ENCODE data around the gene PRKG1. TPM values are rescaled to one million over a fixed set of nuclear protein-coding genes. Genes with fewer than 3 reads are reported as not detected.

Gene PRKG1
- total and polyA plus RNA-seq, 4 donors: 0.46 to 5.1 (median 1.5) TPM

GRCh38 chr10:52115823-52116222, 1041.5 kb downstream of the PRKG1 start:
- no peak for DNase-seq (ENCODE audit: low spot score)
- no peak overlapping the region for H3K4me3 ChIP-seq (ENCODE audit: low read depth in 1 of 3, low read length in 3 of 3)
- H3K9ac ChIP-seq (ENCODE audit: low read depth in 1 of 2, low read length in 2 of 2): no peak overlapping the region
- H3K4me1 ChIP-seq (ENCODE audit: control insufficient read depth in 4 of 4, insufficient read depth in 4 of 4, low read length in 3 of 4): no peaks in the 10 kb centered on the region
- H3K36me3 ChIP-seq (ENCODE audit: control insufficient read depth in 4 of 4, insufficient read depth in 3 of 4, low read depth in 1 of 4, low read length in 3 of 4): no peaks in the 10 kb centered on the region
- 87% methylated on average over 3 of the region's 3 CpGs for WGBS
- H3K27me3 ChIP-seq (ENCODE audit: control insufficient read depth in 4 of 4, insufficient read depth in 4 of 4, low read length in 3 of 4): no peaks in the 10 kb centered on the region
- TF ChIP-seq SP1 (IDR thresholded peaks at IDR 0.05) (no peak), REST (IDR thresholded peaks at IDR 0.05) (no peak), CTCF (IDR thresholded peaks at IDR 0.05; ENCODE audit: low read depth, low read length, missing input control) (no peak), YY1 (IDR thresholded peaks at IDR 0.05) (no peak), GABPA (IDR thresholded peaks at IDR 0.05 in 1 of 2, conservative IDR thresholded peaks at IDR 0.05 in 1 of 2) (no peak)
- H3K27ac ChIP-seq (ENCODE audit: low read depth in 1 of 2, low read length in 2 of 2): no peak overlapping the region
- H3K9me3 ChIP-seq (ENCODE audit: control insufficient read depth in 4 of 4, low read length in 3 of 4): no peaks in the 10 kb centered on the region

GRCh38 chr10:52119507-52119906, 1045.2 kb downstream of the PRKG1 start:
- no peak for DNase-seq (ENCODE audit: low spot score)
- Histone ChIP-seq H3K4me1 (ENCODE audit: control insufficient read depth in 4 of 4, insufficient read depth in 4 of 4, low read length in 3 of 4) (no peaks in the 10 kb centered on the region), H3K9ac (ENCODE audit: low read depth in 1 of 2, low read length in 2 of 2) (no peak overlapping the region), H3K36me3 (ENCODE audit: control insufficient read depth in 4 of 4, insufficient read depth in 3 of 4, low read depth in 1 of 4, low read length in 3 of 4) (no peaks in the 10 kb centered on the region), H3K27ac (ENCODE audit: low read depth in 1 of 2, low read length in 2 of 2) (no peak overlapping the region), H3K27me3 (ENCODE audit: control insufficient read depth in 4 of 4, insufficient read depth in 4 of 4, low read length in 3 of 4) (no peaks in the 10 kb centered on the region), H3K4me3 (ENCODE audit: low read depth in 1 of 3, low read length in 3 of 3) (no peak overlapping the region), H3K9me3 (ENCODE audit: control insufficient read depth in 4 of 4, low read length in 3 of 4) (no peaks in the 10 kb centered on the region)
- no peak for TF ChIP-seq NR2F2 (IDR thresholded peaks at IDR 0.05)
- no peak for TF ChIP-seq YY1 (IDR thresholded peaks at IDR 0.05)
- TF ChIP-seq FOXA1 (IDR thresholded peaks at IDR 0.05): no peak
- no peak for TF ChIP-seq HNF4G (IDR thresholded peaks at IDR 0.05)
- TF ChIP-seq REST (IDR thresholded peaks at IDR 0.05): no peak
- TF ChIP-seq RXRA (IDR thresholded peaks at IDR 0.05): no peak
- TF ChIP-seq FOXA2 (IDR thresholded peaks at IDR 0.05): no peak
- TF ChIP-seq ZBTB33 (IDR thresholded peaks at IDR 0.05): no peak
- TF ChIP-seq HNF4A (conservative IDR thresholded peaks at IDR 0.05): no peak
- TF ChIP-seq GABPA (IDR thresholded peaks at IDR 0.05 in 1 of 2, conservative IDR thresholded peaks at IDR 0.05 in 1 of 2): no peak
- no peak for TF ChIP-seq SP1 (IDR thresholded peaks at IDR 0.05)
